NCI-H526 (cell line): ENCODE measurements around the gene HPN.
"Not testable (repeated sequence)": the region's sequence is repeated elsewhere in the genome, so short reads cannot be mapped to it uniquely, and the experiment has no call there.

Source experiments
- DNase-seq, 2 experiments: peaks; one replicate each; lab custom pipeline; 2025; lab: John Stamatoyannopoulos, UW

Gene HPN

DNA sequence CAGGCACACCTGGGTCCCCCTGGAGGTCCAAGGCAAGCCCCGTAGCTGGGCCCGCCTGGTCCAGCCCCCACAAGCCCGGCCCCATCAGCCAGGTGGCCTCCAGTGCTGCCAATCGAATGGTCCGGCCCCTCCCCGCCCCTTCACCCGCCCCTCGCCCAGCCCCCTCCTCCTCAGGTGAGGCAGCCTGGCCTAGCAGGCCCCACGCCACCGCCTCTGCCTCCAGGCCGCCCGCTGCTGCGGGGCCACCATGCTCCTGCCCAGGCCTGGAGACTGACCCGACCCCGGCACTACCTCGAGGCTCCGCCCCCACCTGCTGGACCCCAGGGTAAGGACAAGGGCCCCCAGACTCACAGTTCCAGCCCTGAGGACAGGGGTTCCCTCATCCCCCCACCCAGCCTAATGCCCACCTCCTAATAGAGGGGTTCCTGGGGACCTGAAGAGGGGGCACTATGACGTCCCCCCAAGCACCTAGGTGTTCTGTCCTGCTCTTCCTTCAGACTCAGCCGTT, at the start of gene HPN:
Gene HPN (plus strand): TSS at position 174 of the 508 bp plus-strand sequence. CDS start 786 bp downstream, outside the sequence.
- DNase-seq, result peak in 1 of 2 experiments; percentile 49

GRCh38 chr19:34992582-34992981, 48.9 kb upstream of the HPN start:
- not testable (repeated sequence) for DNase-seq

GRCh38 chr19:34994286-34994642, 47.3 kb upstream of the HPN start:
- DNase-seq, result no peak

DNA sequence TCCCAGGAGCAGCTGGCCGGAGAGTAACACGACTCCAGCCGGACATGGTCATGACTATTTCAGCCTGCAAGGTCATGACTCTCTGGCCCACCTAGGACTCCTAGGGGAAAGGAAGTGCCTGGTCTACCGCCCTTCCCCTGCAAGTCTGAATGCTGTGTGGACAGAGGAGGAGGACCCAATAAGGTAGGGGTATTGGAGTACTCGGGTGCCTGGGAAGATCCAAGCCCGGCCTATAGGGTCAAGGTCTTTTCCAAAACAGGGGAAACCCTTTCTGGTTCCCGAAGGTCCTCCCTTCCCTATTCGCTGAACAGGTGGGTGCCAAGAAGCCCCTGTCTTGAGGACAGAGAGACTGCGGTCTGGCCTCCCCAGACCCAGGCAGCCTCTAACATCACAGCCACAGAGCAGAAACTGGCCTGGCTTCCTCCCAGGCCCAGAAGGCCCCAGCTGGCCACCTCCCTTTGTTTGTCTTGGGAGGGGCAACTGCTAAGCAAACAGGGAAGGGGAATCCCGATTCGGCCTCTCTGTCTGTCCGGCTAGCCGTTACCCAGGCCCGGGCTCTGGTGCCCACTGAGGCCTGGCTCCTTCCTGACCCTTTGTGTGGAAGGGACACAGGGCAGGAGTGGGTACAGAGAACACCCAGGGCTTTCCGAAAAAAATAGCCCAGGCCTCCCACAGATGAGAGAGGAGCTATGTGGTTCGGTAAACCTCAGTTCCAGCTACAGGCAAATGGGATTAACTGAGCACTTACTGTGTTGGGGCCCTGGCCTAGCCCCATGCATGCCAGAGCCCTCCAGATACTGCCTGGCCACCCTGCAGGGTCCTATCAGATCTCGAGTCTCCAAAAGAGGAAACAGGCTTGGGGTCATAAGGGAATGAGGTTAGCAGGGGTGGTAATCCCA, 46.6 kb upstream of the HPN start:
- DNase-seq, result no peak

GRCh38 chr19:34995551-34995950, 46.0 kb upstream of the HPN start:
- DNase-seq, result no peak

DNA sequence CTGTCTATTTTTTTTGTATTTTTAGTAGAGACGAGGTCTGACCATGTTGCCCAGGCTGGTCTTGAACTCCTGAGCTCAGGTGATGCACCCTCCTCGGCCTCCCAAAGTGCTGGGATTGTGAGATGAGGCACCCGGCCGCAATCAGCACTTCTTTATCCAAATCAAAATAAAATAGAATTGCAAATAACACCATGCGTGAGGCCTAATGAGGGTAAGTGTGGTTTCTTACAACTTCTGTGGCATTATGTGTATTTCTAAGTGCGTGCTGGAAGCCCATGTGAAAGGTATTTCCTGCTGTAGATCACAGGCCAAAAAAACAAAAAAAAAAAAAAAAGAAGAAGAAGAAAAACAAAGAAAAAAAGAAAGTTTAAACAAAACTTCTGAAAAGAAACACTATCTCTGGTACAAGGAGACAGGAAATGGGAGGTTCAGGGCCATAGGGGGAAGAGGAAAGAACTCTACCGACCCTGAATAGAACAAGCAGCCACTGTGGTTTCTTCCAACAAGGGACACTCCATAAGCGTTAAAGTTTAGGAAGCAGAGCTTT, 44.4 kb upstream of the HPN start:
- DNase-seq, result no peak

DNA sequence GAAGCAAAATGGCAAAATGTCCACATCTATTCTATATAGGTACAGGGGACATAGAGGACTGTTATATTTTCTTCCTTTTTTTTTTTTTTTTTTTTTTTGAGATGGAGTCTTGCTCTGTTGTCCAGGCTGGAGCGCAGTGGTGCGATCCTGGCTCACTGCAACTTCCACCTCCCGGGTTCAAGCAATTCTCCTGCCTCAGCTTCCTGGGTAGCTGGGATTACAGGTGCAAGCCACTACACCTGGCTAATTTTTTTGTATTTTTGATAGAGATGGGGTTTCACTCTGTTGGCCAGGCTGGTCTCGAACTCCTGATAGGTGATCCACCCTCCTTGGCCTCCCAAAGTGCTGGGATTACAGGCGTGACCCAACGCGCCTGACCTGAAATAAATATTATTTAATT, 43.3 kb upstream of the HPN start:
- not testable (repeated sequence) for DNase-seq

GRCh38 chr19:34998777-34999497, 42.6 kb upstream of the HPN start:
- peak in 1 of 2 experiments; percentile 17 for DNase-seq

DNA sequence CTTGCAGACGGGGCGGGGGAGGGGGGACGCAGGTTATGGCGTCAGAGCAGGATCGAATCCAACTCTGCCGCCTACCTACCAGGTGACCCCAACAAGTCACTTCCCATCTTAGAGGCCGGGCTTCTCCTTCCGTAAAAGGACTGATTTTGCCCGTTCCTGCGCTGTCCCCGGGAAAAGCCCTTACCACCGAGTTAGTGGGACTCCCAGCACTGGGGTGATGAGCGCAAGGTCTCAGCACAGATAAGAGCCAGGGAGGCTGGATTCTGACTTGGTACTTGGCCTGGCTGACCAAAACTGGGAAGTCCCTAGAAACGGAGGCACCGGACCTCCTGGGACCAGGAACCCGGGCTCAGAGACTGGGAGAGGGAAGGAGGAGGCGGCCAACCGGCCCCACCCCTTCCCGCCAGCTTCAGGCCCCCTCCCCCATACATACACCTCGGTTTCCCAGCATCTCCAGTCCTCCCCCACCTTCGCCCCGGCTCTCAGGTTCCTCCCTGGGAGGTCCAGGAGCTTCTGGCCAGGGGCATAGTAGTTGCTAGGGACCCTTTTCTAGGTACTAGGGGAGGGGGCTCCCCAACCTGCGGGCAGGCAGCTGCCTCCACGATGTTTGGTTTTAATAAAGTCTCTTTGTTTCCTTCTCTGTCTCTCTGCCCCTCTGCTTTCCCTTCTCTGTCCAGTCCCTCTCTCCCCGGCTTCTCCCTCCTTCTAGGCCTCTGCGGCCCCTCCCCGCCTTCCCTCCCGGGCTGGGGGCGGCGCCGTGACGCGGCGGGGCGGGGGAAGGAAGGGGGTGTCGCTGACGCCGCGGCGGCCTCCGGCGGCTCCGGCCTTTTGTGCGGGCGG, 41.8 kb upstream of the HPN start, which contains the start of gene GRAMD1A:
Gene GRAMD1A (plus strand): TSS at position 826 of the 840 bp plus-strand sequence. CDS start 156 bp downstream, outside the sequence.
- peak; percentile 81 to 93 for DNase-seq

GRCh38 chr19:35000338-35000646, 41.2 kb upstream of the HPN start:
- DNase-seq, result no peak

- peak; percentile 60 to 78 for DNase-seq
Measured at GRCh38 chr19:35000647-35001501, 40.6 kb upstream of the HPN start.

DNA sequence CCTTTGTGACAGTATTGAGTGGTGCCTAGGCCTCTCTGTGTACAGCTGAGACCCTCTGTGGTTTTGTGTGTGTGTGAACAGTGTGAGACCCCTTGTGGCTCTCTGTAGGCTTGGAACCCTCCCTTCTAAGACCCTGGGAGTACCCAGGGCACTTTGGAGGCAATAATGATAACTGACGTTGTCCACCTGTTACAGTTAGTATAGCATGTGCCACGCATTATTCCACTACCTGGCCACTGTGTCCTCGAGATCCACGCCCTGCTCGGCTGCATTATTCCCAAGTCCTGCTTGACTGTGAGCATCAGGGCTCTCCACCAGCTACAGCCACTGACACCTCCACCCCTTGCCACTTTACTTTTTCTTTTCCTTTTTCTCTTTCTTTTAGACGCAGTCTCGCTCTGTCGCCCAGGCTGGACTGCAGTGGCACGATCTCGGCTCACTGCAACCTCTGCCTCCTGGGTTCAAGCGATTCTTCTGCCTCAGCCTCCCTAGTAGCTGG, 39.4 kb upstream of the HPN start:
- DNase-seq, result no peak

GRCh38 chr19:35004517-35005255, 36.8 kb upstream of the HPN start:
- DNase-seq, result no peak

GRCh38 chr19:35005256-35005977, 36.1 kb upstream of the HPN start:
- no peak for DNase-seq

DNA sequence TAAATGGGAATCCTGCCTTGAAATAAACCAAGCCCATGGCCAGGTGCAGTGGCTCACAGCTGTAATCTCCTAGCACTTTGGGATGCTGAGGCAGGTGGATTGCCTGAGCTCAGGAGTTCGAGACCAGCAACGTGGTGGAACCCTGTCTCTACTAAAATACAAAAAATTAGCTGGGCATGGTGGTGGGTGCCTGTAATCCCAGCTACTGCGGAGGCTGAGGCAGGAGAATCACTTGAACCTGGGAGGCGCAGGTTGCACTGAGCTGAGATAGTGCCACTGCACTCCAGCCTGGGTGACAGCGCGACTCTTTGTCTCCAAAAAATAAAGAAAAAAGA, 35.5 kb upstream of the HPN start:
- DNase-seq, result not testable (repeated sequence)

GRCh38 chr19:35006342-35006998, 35.1 kb upstream of the HPN start:
- no peak for DNase-seq

GRCh38 chr19:35006999-35007365, 34.5 kb upstream of the HPN start:
- DNase-seq, result no peak

- DNase-seq, result not testable (repeated sequence)
Measured at GRCh38 chr19:35007427-35007826, 34.1 kb upstream of the HPN start.

DNA sequence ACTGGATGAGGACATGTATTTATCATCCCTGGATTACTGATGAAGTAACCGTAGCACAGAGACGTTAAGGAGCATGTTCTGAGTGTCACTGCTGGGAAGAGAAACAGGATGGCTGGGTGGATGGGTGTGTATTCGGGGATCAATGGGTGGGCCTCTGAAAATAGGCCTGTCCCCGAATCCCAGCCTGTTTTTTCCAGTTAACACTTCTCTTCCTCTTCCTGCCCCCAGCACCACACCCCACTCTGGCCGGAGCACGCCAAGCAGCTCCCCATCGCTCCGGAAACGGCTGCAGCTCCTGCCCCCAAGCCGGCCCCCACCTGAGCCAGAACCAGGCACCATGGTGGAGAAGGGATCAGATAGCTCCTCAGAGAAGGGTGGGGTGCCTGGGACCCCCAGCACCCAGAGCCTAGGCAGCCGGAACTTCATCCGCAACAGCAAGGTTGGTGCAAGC, 32.6 kb upstream of the HPN start:
- no peak for DNase-seq
